Pancreas (tissue), 10 donors: ENCODE data around the gene FGB. TPM values are rescaled to one million over a fixed set of nuclear protein-coding genes. Genes with fewer than 3 reads are reported as not detected.
A peak's percentile ranks its signal among the peaks of the same experiment; 100 is the strongest.

Experiments
- ATAC-seq, 4 donors: fragments of 200-7000 bp; cut with Tn5 transposase; one replicate each; pipeline versions ENCODE4 v1.8.0 to v1.9.1; 2020; ENCODE audit warnings: mild to moderate bottlenecking in 4 of 4, moderate library complexity in 4 of 4
- DNase-seq, 6 donors: peaks; one replicate each; pipeline ENCODE4 v3.0.0-alpha.2; 2020
- FAIRE-seq: peaks from 2 replicates; lab custom pipeline; 2012; peaks lifted over from hg19 to GRCh38; lab: Jason Lieb, UNC
- H3K27ac ChIP-seq, 4 donors: fragments of 200-600 bp; sonication (generic); 1 replicate in 3 of 4; 2 replicates in 1 of 4; pipeline versions ENCODE4 v1.5.0 to v1.8.0; 2020
- H3K27me3 ChIP-seq, 4 donors: fragments of 200-600 bp; one replicate each; pipeline ENCODE4 v1.8.0; 2021
- H3K36me3 ChIP-seq, 3 donors: fragments of 200-600 bp; sonication (generic) in 1 of 3; one replicate each; pipeline versions ENCODE4 v1.5.0 to v1.8.0; 2020 to 2021
- H3K4me1 ChIP-seq, 3 donors: fragments of 200-600 bp; one replicate each; pipeline ENCODE4 v1.8.0; 2021
- H3K4me3 ChIP-seq, 4 donors: fragments of 200-600 bp; sonication (generic) in 2 of 4; one replicate each; pipeline versions ENCODE4 v1.5.0 to v1.8.0; 2020 to 2021
- H3K9me3 ChIP-seq, 4 donors: fragments of 200-600 bp; one replicate each; pipeline ENCODE4 v1.8.0; 2021
- WGBS, 2 donors: extraction: QIAGEN DNeasy Blood & Tissue Kit; methylation state at CpG; one replicate each; pipeline ENCODE4 v1.1.7; 2013; 5-methylcytosine and 5-hydroxymethylcytosine counted together
- intact Hi-C, 3 donors: fragments of 100-400 bp; cut with DNase I; formaldehyde crosslinking; loops; one replicate each; pipeline versions ENCODE4 v1.11.1 to v1.14.2; 2022
- polyA plus RNA-seq, 2 donors: library from polyadenylated mRNA; stranded (reverse); fragments of 200-250 nt; gene quantifications; one replicate each; pipeline ENCODE4 v1.2.3, GENCODE V29; 2013
- total RNA-seq, 6 donors: library from RNA; stranded (reverse); fragmentation: NEBNext Ultra II Directional in 4 of 6; extraction: Animal tissue kit (Norgen Biotek cat#: 25700) in 4 of 6; gene quantifications; one replicate each; pipeline versions ENCODE4 v1.2.1 to v1.2.4, GENCODE V29; 2021 to 2023
- TF ChIP-seq, protein P1 (sequence below), 4 donors: fragments of 200-600 bp; sonication (generic) in 3 of 4; IDR thresholded peaks; one replicate each; pipeline versions ENCODE4 v1.5.0 to v1.8.0; 2021; ENCODE audit warnings: antibody characterized with exemption in 4 of 4
- donor health status: healthy with polysubstance abuse.
- donor health status: DM: no; HTN: no; CAD: no; lungs with moderate emphysema.
- donor health status: DM: no; HTN: no; CAD: no.
- donor health status: control.
- donor health status: control.
- donor health status: Bipolar disorder and iron deficiency.
- donor health status: DM: yes; HTN: yes; CAD: no.
- donor health status: DM: no; HTN: no; CAD: no.
- donor health status: DM: no; HTN: no; CAD: no.
- donor health status: DM: yes; HTN: yes; CAD: no.

Gene FGB
- total and polyA plus RNA-seq, 8 donors = 0.20 to 6.6 (median 1.3) TPM; not detected in 2

- FAIRE-seq (no peak), DNase-seq (no peak), ATAC-seq (peak in 1 of 4 donors; percentile 19)
- TF ChIP-seq, protein P1, sequence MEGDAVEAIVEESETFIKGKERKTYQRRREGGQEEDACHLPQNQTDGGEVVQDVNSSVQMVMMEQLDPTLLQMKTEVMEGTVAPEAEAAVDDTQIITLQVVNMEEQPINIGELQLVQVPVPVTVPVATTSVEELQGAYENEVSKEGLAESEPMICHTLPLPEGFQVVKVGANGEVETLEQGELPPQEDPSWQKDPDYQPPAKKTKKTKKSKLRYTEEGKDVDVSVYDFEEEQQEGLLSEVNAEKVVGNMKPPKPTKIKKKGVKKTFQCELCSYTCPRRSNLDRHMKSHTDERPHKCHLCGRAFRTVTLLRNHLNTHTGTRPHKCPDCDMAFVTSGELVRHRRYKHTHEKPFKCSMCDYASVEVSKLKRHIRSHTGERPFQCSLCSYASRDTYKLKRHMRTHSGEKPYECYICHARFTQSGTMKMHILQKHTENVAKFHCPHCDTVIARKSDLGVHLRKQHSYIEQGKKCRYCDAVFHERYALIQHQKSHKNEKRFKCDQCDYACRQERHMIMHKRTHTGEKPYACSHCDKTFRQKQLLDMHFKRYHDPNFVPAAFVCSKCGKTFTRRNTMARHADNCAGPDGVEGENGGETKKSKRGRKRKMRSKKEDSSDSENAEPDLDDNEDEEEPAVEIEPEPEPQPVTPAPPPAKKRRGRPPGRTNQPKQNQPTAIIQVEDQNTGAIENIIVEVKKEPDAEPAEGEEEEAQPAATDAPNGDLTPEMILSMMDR (IDR thresholded peaks at IDR 0.05) = no peak
- Histone ChIP-seq H3K27ac (no peak overlapping the region), H3K36me3 (no peaks in the 10 kb centered on the region), H3K4me1 (peaks cover 0 to 5% (median 0%) of the 10 kb centered on the region in 3 donors), H3K27me3 (no peaks in the 10 kb centered on the region), H3K9me3 (no peaks in the 10 kb centered on the region), H3K4me3 (no peak overlapping the region)
- WGBS, 2 donors = 53 to 57% methylated on average over 1 of the region's 1 CpG
- intact Hi-C loops = loop anchor here in 2 of 3 donors (5.0 to 10.0 kb wide), 2 partner anchors 63 to 226 kb away; partner anchors contain the start of gene RBM46 (in 1 of the 2)
Measured at GRCh38 chr4:154559141-154559493, 3.7 kb upstream of the FGB start.

DNA sequence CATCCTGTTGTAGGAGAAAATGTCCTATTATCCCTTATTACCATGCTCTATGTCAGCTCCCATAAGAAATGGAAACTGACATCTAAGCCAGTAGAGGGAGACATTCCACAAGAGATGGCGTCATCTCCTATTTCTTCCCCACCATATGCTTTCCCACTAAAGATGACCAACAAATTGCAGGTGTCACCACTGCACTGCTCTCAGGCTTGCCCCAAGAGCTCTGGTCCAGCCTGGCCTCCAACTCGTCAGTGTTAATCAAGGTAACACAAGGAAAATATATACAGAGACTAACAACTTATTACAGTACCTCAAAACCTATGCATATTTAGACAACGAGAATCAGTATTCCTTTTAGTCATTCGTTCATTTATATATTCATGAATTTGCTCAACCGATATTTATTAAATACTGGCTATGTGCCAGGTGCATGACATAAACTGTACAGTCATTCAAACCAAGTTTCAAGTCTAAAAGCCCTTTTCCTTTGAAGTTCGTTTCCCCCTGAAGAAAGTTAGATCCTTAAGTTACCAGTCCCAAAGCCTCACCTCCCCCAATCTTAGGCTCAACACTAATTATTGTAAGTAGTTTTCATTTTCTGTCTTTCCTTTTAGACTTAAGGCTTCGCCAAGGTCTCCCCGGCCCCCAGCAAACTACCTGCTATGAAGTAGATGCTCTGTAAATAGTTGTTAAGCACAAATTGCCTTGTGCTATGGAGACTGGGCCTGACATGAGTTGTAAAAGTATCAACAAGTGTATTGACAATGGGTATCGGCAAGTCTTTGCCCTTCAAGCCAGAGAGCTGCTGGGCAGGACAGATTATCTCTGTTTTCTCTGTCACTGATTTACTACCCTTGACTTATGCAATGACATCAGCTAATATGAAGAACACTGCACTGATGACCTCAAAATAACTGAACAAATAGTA, 3.1 kb upstream of the FGB start:
- DNase-seq (peak in 1 of 6 donors; percentile 21), ATAC-seq (peak; percentile 58 to 96 (median 92)), FAIRE-seq (no peak)
- Histone ChIP-seq H3K9me3 (no peaks in the 10 kb centered on the region), H3K36me3 (no peaks in the 10 kb centered on the region), H3K4me3 (no peak overlapping the region), H3K4me1 (peaks cover 0 to 5% (median 0%) of the 10 kb centered on the region in 3 donors), H3K27me3 (no peaks in the 10 kb centered on the region), H3K27ac (no peak overlapping the region)
- TF ChIP-seq, protein P1 (IDR thresholded peaks at IDR 0.05) = peak in 3 of 4 donors; percentile 31 to 40 (median 37)
- 52 to 57% methylated on average over 9 of the region's 9 CpGs for WGBS, 2 donors
- intact Hi-C loops = loop anchor here in 2 of 3 donors (5.0 to 10.0 kb wide), 2 partner anchors 63 to 225 kb away; partner anchors contain the start of gene RBM46 (in 1 of the 2)

DNA sequence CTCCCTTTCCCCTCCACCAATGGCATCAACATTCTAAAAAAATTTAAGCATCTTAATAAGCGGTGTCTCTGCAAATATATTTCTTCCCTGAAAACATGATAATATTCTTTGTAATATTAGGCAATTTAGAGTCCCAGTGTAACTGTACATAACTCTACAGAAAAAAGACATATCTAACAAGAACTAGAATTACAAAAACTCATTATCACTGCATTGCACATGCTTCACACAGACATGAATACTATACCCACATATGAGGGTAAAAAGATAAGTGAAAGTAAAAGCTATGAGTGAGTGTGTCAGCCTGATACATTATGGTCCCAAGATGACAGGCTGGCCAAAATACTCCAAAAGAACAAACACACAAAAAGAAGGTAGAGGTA, 2.4 kb upstream of the FGB start:
- no peak overlapping the region for H3K4me3 ChIP-seq
- DNase-seq (no peak), ATAC-seq (no peak), FAIRE-seq (no peak)
- H3K4me1 ChIP-seq = peaks cover 0 to 5% (median 0%) of the 10 kb centered on the region in 3 donors
- intact Hi-C loops = no loop called here
- TF ChIP-seq, protein P1 (IDR thresholded peaks at IDR 0.05) = no peak
- WGBS, 2 donors = 83 to 86% methylated on average over 1 of the region's 1 CpG
- no peaks in the 10 kb centered on the region for H3K27me3 ChIP-seq
- H3K36me3 ChIP-seq = no peaks in the 10 kb centered on the region
- H3K27ac ChIP-seq = no peak overlapping the region
- no peaks in the 10 kb centered on the region for H3K9me3 ChIP-seq

GRCh38 chr4:154560824-154561231, 2.0 kb upstream of the FGB start:
- no peak overlapping the region for H3K4me3 ChIP-seq
- DNase-seq (no peak), ATAC-seq (no peak), FAIRE-seq (no peak)
- 64 to 70% methylated on average over 4 of the region's 4 CpGs for WGBS, 2 donors
- TF ChIP-seq, protein P1 (IDR thresholded peaks at IDR 0.05) = no peak
- H3K4me1 ChIP-seq = peaks cover 0 to 5% (median 0%) of the 10 kb centered on the region in 3 donors
- H3K9me3 ChIP-seq = no peaks in the 10 kb centered on the region
- intact Hi-C loops = no loop called here
- H3K27me3 ChIP-seq = no peaks in the 10 kb centered on the region
- no peak overlapping the region for H3K27ac ChIP-seq
- H3K36me3 ChIP-seq = no peaks in the 10 kb centered on the region
